Activated CD8-positive, alpha-beta T cell treated with anti-CD3 and anti-CD28 coated beads, Interleukin-2, amount 10 ng/mL, durations not matched to agents 7 days and 5 days (primary cell): ENCODE measurements around the gene TRAP1. TPM values are rescaled to one million over a fixed set of nuclear protein-coding genes. Genes with fewer than 3 reads are reported as not detected.
"Not testable (repeated sequence)": the region's sequence is repeated elsewhere in the genome, so short reads cannot be mapped to it uniquely, and the experiment has no call there.

Experiments used
- ATAC-seq: fragments of 150-1000 bp; cut with Tn5 transposase; one replicate; pipeline ENCODE4 v1.10.0; 2021; ENCODE audit warnings: moderate library complexity
- CTCF ChIA-PET: fragments of 350-600 bp; sonication (Branson Sonifier 250); formaldehyde crosslinking; loops from one replicate; lab custom pipeline; 2021; ENCODE audit warnings: antibody characterized with exemption; lab: Charles Lee
- POLR2A ChIA-PET: fragments of 350-600 bp; sonication (Branson Sonifier 250); formaldehyde crosslinking; loops from one replicate; lab custom pipeline; 2021; ENCODE audit warnings: antibody characterized with exemption; lab: Charles Lee
- DNase-seq: peaks from one replicate; pipeline ENCODE4 v3.0.0-alpha.2; 2020
- H3K27ac Mint-ChIP-seq: one replicate; pipeline ENCODE4 v1.8.0; 2021; ENCODE audit warnings: mild to moderate bottlenecking, mixed read lengths
- H3K27me3 Mint-ChIP-seq: one replicate; pipeline ENCODE4 v1.8.0; 2021; ENCODE audit warnings: low read depth, mixed read lengths
- H3K36me3 Mint-ChIP-seq: one replicate; pipeline ENCODE4 v1.8.0; 2021; ENCODE audit warnings: low read depth, mixed read lengths
- H3K4me1 Mint-ChIP-seq: one replicate; pipeline ENCODE4 v1.8.0; 2021; ENCODE audit warnings: low read depth, mixed read lengths
- H3K4me3 Mint-ChIP-seq: one replicate; pipeline ENCODE4 v1.8.0; 2021; ENCODE audit warnings: mild to moderate bottlenecking, mixed read lengths
- H3K9me3 Mint-ChIP-seq: one replicate; pipeline ENCODE4 v1.8.0; 2022; ENCODE audit warnings: mixed read lengths; ENCODE audit not compliant: insufficient read depth
- total RNA-seq, 2 experiments: library from RNA; stranded (reverse); gene quantifications; one replicate each; pipeline ENCODE4 v1.2.3, GENCODE V29; 2021

The TRAP1 gene
- total RNA-seq, 2 experiments from 2014 or later = 126 to 129 TPM

DNA sequence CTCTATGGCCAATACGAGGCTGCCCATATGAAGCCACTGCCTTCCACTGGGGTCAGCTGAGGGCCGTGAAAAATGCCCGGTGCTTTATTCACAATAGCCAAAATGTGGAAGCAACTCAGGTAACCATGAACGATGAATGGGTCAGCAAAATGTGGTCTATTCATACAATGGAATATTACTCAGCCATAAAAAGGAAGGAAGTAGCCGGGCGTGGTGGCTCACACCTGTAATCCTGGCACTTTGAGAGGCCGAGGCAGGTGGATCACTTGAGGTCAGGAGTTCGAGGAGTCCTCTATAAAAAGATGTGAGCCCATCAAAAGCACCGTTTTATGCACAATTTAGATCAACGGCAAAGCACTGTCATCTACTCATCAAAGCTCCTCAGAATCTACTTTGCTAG, 5.2 kb upstream of the TRAP1 start:
- Mint-ChIP-seq H3K4me1 (peaks cover 7% of the 10 kb centered on the region), H3K27ac (no peak overlapping the region), H3K4me3 (no peak overlapping the region), H3K9me3 (no peaks in the 10 kb centered on the region), H3K36me3 (peaks cover 3% of the 10 kb centered on the region), H3K27me3 (no peaks in the 10 kb centered on the region)
- no peak for ATAC-seq
- DNase-seq = no peak
- ChIA-PET POLR2A (no interaction called here), CTCF (no interaction called here)

DNA sequence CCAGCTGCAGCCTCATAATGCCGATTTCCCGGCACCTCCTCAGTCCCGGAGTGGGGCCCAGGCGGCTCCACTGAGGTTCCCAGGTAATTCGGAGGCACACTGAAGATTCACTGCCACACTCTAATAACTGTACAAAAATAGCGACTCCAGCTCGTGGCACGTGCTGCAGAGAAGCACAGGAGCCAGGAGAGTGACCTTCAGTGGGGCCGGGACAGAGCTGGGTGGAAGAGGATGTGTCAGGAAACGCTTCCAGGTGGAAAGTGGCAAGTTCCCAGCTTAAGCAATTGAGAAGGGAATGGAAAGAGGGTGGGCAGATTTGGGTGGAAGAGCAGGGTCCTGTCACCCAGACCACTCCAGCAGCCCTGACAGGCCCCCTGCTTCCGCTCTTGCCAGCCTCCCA, 3.1 kb upstream of the TRAP1 start:
- Mint-ChIP-seq H3K4me3 (no peak overlapping the region), H3K4me1 (peaks cover 19% of the 10 kb centered on the region), H3K36me3 (peaks cover 2% of the 10 kb centered on the region), H3K27me3 (no peaks in the 10 kb centered on the region), H3K9me3 (no peaks in the 10 kb centered on the region), H3K27ac (no peak overlapping the region)
- POLR2A ChIA-PET = no interaction called here
- ATAC-seq = no peak
- no peak for DNase-seq
- CTCF ChIA-PET = no interaction called here

- CTCF ChIA-PET = interaction anchor here (0.6 kb wide), 1 partner anchor 635 kb away, joined by 3 read pairs; no protein-coding TSS in a partner anchor
- no peak overlapping the region for H3K27ac Mint-ChIP-seq
- DNase-seq = no peak
- H3K4me1 Mint-ChIP-seq = peaks cover 30% of the 10 kb centered on the region
- H3K36me3 Mint-ChIP-seq = peaks cover 10% of the 10 kb centered on the region
- H3K9me3 Mint-ChIP-seq = no peaks in the 10 kb centered on the region
- no peaks in the 10 kb centered on the region for H3K27me3 Mint-ChIP-seq
- POLR2A ChIA-PET = no interaction called here
- peak overlapping the region; percentile 78 for H3K4me3 Mint-ChIP-seq
- no peak for ATAC-seq
Measured at GRCh38 chr16:3718628-3719027, 1.3 kb upstream of the TRAP1 start.

GRCh38 chr16:3718019-3718391, 681 bp upstream of the TRAP1 start:
- peak overlapping the region; percentile 78 for H3K4me3 Mint-ChIP-seq
- ATAC-seq (no peak), DNase-seq (peak; percentile 24)
- H3K27me3 Mint-ChIP-seq = no peaks in the 10 kb centered on the region
- H3K9me3 Mint-ChIP-seq = no peaks in the 10 kb centered on the region
- CTCF ChIA-PET = interaction anchor here (1.3 kb wide), 1 partner anchor 27 kb away, joined by 7 read pairs; no protein-coding TSS in a partner anchor
- H3K27ac Mint-ChIP-seq = peak overlapping the region; percentile 89
- POLR2A ChIA-PET = interaction anchor here (0.8 to 1.3 kb wide), 6 partner anchors 21 to 158 kb away, joined by 3 to 4 read pairs (median 3); partner anchors contain the start of gene SLX4
- H3K36me3 Mint-ChIP-seq = peaks cover 14% of the 10 kb centered on the region
- peaks cover 34% of the 10 kb centered on the region for H3K4me1 Mint-ChIP-seq

DNA sequence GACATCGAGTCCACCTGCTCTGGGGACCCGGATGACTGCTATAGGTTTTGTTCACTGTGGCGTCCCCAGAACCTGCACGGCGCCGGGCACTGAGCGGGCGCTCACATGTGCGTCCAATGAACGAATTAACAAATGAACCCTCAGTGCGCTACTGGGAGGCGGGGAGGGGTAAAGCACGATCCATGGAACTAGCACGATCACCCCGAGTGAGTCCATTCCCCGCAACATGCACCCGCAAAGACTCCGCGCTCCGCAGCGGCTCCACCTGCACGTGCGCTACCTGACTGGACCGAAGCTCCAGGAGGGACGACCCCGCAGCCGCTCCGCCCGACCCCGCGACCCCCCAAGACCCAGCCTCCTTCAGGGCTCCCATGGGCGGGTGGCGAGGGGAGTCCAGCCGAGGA, 491 bp downstream of the TRAP1 start:
- peak overlapping the region; percentile 93 for H3K4me3 Mint-ChIP-seq
- ChIA-PET CTCF (interaction anchor here (1.2 to 1.3 kb wide), 2 partner anchors 26 to 64 kb away, joined by 3 to 7 read pairs; no protein-coding TSS in a partner anchor), POLR2A (interaction anchor here (0.6 to 1.3 kb wide), 9 partner anchors 20 to 434 kb away, joined by 3 to 6 read pairs (median 4); partner anchors contain the start of gene SLX4)
- H3K36me3 Mint-ChIP-seq = peaks cover 17% of the 10 kb centered on the region
- DNase-seq (peak; percentile 54), ATAC-seq (peak; percentile 39)
- H3K27me3 Mint-ChIP-seq = no peaks in the 10 kb centered on the region
- peak overlapping the region; percentile 93 for H3K27ac Mint-ChIP-seq
- peaks cover 37% of the 10 kb centered on the region for H3K4me1 Mint-ChIP-seq
- no peaks in the 10 kb centered on the region for H3K9me3 Mint-ChIP-seq

- no peaks in the 10 kb centered on the region for H3K27me3 Mint-ChIP-seq
- peak overlapping the region; percentile 49 for H3K27ac Mint-ChIP-seq
- peak overlapping the region; percentile 36 for H3K4me3 Mint-ChIP-seq
- CTCF ChIA-PET = no interaction called here
- ATAC-seq (no peak), DNase-seq (no peak)
- POLR2A ChIA-PET = no interaction called here
- peaks cover 21% of the 10 kb centered on the region for H3K36me3 Mint-ChIP-seq
- no peaks in the 10 kb centered on the region for H3K9me3 Mint-ChIP-seq
- H3K4me1 Mint-ChIP-seq = peaks cover 38% of the 10 kb centered on the region
Measured at GRCh38 chr16:3715430-3715829, 1.9 kb downstream of the TRAP1 start.

- DNase-seq, POLR2A ChIA-PET, H3K9me3 Mint-ChIP-seq, H3K4me3 Mint-ChIP-seq, H3K27me3 Mint-ChIP-seq, ATAC-seq, H3K27ac Mint-ChIP-seq: not testable (repeated sequence)
- CTCF ChIA-PET = interaction anchor here (0.6 to 1.5 kb wide), 2 partner anchors 24 to 537 kb away, joined by 3 read pairs; no protein-coding TSS in a partner anchor
- Mint-ChIP-seq H3K36me3 (peaks cover 26% of the 10 kb centered on the region), H3K4me1 (peaks cover 38% of the 10 kb centered on the region)
Measured at GRCh38 chr16:3714378-3714777, 2.9 kb downstream of the TRAP1 start.

GRCh38 chr16:3713587-3714242, 3.6 kb downstream of the TRAP1 start:
- H3K4me3 Mint-ChIP-seq = no peak overlapping the region

GRCh38 chr16:3712861-3713372, 4.4 kb downstream of the TRAP1 start:
- no peak overlapping the region for H3K27ac Mint-ChIP-seq
- ATAC-seq (no peak), DNase-seq (no peak)
- H3K9me3 Mint-ChIP-seq = no peaks in the 10 kb centered on the region
- H3K4me1 Mint-ChIP-seq = peaks cover 34% of the 10 kb centered on the region
- ChIA-PET POLR2A (no interaction called here), CTCF (interaction anchor here (1.5 kb wide), 1 partner anchor 23 kb away, joined by 3 read pairs; no protein-coding TSS in a partner anchor)
- H3K27me3 Mint-ChIP-seq = no peaks in the 10 kb centered on the region
- H3K4me3 Mint-ChIP-seq = no peak overlapping the region
- H3K36me3 Mint-ChIP-seq = peaks cover 28% of the 10 kb centered on the region

More at GRCh38 chr16:3713587-3714242, 3.6 kb downstream of the TRAP1 start:
- Mint-ChIP-seq H3K36me3 (peaks cover 28% of the 10 kb centered on the region), H3K27ac (peak overlapping the region; percentile 28), H3K9me3 (no peaks in the 10 kb centered on the region), H3K4me1 (peaks cover 38% of the 10 kb centered on the region), H3K27me3 (no peaks in the 10 kb centered on the region)
- ChIA-PET CTCF (interaction anchor here (1.5 kb wide), 1 partner anchor 24 kb away, joined by 3 read pairs; no protein-coding TSS in a partner anchor), POLR2A (no interaction called here)
- DNase-seq (no peak), ATAC-seq (no peak)

DNA sequence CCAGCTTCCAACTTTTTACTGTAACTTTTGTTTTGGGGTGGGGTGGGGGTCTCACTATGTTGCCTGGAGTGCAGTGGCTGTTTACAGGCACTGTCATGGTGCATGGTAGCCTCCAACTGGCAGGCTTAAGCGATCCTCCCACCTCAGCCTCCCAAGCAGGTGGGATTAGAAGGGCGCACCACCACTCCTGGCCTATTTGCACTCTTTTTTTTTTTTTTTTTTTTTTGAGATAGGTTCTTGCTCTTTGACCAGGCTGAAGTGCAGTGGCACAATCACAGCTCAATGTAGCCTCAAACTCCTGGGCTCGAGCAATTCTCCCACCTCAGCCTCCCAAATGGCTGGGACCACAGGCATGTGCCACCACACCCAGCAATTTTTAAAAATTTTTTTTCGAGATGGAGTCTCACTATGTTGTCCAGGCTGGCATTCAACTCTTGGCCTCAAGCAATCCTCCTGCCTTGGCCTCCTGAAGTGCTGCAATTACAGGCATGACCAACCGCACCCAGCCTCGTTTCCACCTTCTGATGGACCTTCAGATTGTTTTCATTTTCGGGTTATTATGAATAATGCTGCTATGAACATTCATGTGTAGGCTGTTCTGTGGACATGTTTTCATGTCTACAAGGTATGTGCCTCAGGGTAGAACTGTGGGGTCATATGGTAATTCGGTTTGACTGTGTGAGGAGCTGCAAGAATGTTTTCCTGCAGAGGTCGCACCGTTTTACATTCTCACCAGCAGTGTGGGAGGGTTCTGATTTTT, 10.9 kb downstream of the TRAP1 start:
- H3K4me3 Mint-ChIP-seq = no peak overlapping the region
- no peaks in the 10 kb centered on the region for H3K27me3 Mint-ChIP-seq
- no peak overlapping the region for H3K27ac Mint-ChIP-seq
- ATAC-seq (no peak), DNase-seq (no peak)
- ChIA-PET CTCF (no interaction called here), POLR2A (no interaction called here)
- H3K9me3 Mint-ChIP-seq = no peaks in the 10 kb centered on the region
- H3K4me1 Mint-ChIP-seq = peaks cover 10% of the 10 kb centered on the region
- H3K36me3 Mint-ChIP-seq = peaks cover 13% of the 10 kb centered on the region

DNA sequence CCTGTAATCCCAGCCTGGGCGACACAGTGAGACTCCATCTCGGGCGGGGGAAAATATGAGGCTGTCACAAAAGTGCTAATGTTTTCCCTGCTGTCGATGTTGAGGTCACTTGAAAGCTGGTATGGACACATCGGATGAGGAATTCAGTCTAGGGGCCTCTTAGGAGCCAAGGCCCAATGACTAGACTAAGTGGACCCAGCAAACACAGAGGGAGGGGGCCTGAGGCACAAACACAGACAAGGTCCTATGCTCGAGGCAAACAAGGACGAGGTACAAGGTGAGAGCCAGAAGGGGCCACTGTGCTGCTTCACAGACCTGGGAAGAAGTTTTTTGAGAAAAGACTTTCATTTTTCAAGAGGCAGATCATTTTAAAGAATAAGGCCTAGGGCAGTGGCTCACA, 15.2 kb downstream of the TRAP1 start:
- H3K4me1 Mint-ChIP-seq = peaks cover 23% of the 10 kb centered on the region
- ATAC-seq = no peak

More for the DNA sequence above, 15.2 kb downstream of the TRAP1 start:
- DNase-seq = no peak
- ChIA-PET POLR2A (no interaction called here), CTCF (interaction anchor here (1.6 kb wide), 1 partner anchor 12 kb away, joined by 3 read pairs; no protein-coding TSS in a partner anchor)
- peaks cover 11% of the 10 kb centered on the region for H3K36me3 Mint-ChIP-seq
- H3K4me3 Mint-ChIP-seq = no peak overlapping the region
- no peaks in the 10 kb centered on the region for H3K27me3 Mint-ChIP-seq
- no peaks in the 10 kb centered on the region for H3K9me3 Mint-ChIP-seq
- no peak overlapping the region for H3K27ac Mint-ChIP-seq
